ENCODE results near the gene STAMBP. TPM values are rescaled to one million over a fixed set of nuclear protein-coding genes. Genes with fewer than 3 reads are reported as not detected.

Gene STAMBP
- total RNA-seq, 1 donor from 2014 or later, result 36.4 TPM

DNA sequence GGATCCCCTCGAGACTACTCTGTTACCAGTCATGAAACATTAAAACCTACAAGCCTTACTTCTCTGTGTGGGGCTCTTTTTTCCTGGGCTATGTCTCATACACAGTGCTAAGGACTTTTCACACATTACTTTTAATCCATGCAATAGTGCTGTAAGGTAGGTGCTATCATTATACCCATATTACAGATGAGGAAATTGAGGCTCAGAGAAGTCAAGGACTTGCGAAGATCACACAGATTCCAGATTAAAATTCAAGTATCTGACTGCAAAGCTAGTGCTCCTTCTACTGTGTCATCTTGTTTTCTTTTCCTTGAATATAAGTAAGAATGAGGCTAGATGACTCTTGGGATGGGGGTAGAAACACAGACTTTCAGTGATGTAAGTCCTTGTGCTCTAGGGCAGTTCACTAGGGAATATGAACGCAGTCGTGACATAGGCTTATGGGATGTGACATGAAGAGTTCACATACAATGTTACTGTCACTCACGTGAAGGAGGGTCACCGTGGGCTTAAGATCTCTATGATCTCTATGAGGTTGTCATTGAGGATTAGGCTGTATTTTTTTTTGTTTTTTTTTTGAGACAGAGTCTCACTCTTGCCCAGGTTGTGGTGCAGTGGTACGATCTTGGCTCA is 91.0 kb downstream of the STAMBP start:
- intact Hi-C loops (cut with DNase I), result loop anchor here (10.0 kb wide), 2 partner anchors 225 to 685 kb away; partner anchors contain the start of genes BOLA3, CCT7 and PRADC1
- Histone ChIP-seq H3K36me3 (peaks cover 38 to 49% of the 10 kb centered on the region in 2 donors), H3K27me3 (no peaks in the 10 kb centered on the region), H3K4me3 (no peak overlapping the region), H3K4me1 (no peaks in the 10 kb centered on the region), H3K27ac (no peak overlapping the region), H3K9me3 (no peaks in the 10 kb centered on the region)
- no peak for DNase-seq (ENCODE audit: low spot score in 2 of 2)
- TF ChIP-seq, protein P1, sequence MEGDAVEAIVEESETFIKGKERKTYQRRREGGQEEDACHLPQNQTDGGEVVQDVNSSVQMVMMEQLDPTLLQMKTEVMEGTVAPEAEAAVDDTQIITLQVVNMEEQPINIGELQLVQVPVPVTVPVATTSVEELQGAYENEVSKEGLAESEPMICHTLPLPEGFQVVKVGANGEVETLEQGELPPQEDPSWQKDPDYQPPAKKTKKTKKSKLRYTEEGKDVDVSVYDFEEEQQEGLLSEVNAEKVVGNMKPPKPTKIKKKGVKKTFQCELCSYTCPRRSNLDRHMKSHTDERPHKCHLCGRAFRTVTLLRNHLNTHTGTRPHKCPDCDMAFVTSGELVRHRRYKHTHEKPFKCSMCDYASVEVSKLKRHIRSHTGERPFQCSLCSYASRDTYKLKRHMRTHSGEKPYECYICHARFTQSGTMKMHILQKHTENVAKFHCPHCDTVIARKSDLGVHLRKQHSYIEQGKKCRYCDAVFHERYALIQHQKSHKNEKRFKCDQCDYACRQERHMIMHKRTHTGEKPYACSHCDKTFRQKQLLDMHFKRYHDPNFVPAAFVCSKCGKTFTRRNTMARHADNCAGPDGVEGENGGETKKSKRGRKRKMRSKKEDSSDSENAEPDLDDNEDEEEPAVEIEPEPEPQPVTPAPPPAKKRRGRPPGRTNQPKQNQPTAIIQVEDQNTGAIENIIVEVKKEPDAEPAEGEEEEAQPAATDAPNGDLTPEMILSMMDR (IDR thresholded peaks at IDR 0.05), result no peak

DNA sequence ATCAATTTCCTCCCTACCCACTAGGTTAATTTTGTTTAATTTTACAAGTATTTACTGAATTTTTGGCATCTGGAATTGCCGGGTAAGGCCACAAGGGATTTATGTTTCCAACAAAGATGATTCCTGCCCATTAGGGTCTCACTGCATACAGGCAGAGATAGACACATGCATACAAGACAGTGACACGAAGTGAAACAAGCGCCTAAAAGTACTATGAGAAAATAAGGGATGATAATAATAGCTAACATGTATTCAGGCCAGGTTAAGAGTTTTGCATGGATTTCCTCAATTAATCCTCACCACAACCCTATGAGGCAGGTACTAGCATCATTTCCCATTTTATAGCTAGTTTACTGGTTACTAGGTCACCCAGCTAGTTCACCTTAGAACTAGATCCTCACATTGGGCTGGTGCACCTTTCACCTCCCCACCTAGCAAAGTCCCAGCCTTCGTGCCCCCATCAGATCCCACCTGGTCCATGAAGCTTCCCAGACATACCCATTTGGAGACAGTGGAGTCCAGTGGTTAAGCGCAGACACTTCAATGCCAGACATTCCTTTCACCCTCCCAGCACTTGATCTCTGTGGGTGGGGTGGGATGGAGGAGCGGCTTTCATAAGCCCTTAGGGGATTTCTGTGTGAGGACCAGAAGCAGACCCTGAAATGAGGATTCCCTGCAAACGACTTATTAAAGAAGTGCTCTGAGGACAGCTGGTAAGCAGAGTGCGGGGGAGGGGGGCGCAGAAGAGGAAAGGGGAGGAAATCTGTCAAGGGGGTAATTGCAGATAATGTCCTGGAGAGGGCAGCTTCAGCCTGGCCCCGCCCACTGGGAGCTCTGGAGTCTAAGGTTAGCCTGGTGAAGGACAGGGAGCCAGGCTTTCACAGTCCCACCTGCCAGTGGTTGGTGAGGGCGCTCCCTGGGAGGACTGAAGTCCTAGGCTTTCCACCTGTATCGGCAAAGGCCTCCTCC is 92.1 kb downstream of the STAMBP start:
- Histone ChIP-seq H3K27ac (no peak overlapping the region), H3K9me3 (no peaks in the 10 kb centered on the region), H3K4me3 (no peak overlapping the region), H3K4me1 (peaks cover 0 to 2% of the 10 kb centered on the region in 2 donors), H3K27me3 (no peaks in the 10 kb centered on the region), H3K36me3 (peaks cover 26 to 38% of the 10 kb centered on the region in 2 donors)
- peak in 1 of 2 donors; percentile 72 for DNase-seq (ENCODE audit: low spot score in 2 of 2)
- TF ChIP-seq, protein P1 (IDR thresholded peaks at IDR 0.05), result peak in 2 of 3 experiments; percentile 16 to 41
- intact Hi-C loops (cut with DNase I), result loop anchor here (10.0 kb wide), 2 partner anchors 224 to 686 kb away; partner anchors contain the start of genes BOLA3, CCT7 and PRADC1

DNA sequence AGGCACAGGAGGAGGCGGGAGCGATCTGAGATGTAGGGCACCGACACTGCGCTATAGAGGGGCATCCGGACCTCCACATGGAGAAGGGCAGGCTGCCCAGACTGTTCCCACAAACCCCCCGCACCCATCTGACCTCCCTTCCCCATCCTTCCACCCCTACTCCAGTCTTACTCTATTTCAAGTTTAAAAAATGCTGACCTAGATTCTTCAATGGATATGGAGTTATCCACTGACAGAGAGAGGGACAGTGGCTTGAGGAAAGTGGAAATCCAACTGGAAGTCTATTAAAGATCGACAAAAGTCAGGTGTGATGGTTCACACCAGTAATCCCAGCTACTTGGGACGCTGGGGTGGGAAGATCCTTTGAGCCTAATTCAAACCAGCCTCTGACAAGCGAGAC is 92.8 kb downstream of the STAMBP start:
- Histone ChIP-seq H3K27me3 (no peaks in the 10 kb centered on the region), H3K4me3 (no peak overlapping the region), H3K27ac (no peak overlapping the region), H3K4me1 (peaks cover 0 to 5% of the 10 kb centered on the region in 2 donors), H3K36me3 (peaks cover 21 to 33% of the 10 kb centered on the region in 2 donors), H3K9me3 (no peaks in the 10 kb centered on the region)
- no peak for DNase-seq (ENCODE audit: low spot score in 2 of 2)
- intact Hi-C loops (cut with DNase I), result loop anchor here (10.0 kb wide), 2 partner anchors 223 to 687 kb away; partner anchors contain the start of genes BOLA3, CCT7 and PRADC1
- TF ChIP-seq, protein P1 (IDR thresholded peaks at IDR 0.05), result no peak

DNA sequence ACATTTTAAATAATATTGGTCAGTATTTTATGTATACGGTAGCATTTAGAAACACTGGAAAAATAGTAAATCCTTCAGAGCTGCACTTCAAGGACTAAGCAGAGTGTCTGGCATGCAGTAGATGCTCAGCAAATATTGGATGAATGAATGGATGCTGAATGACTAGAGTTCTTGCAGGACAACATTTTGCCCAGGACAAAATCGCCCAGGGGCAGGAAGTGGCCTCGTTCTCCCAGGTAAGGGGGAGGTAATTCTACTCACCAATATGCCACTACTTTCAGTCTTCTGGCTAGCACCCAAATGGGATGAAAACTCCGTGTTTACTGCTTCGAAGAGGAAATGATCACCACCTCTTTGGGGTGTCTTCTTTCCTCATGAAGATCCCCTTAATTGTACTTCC is 93.9 kb downstream of the STAMBP start:
- intact Hi-C loops (cut with DNase I), result loop anchor here (10.0 kb wide), 2 partner anchors 222 to 688 kb away; partner anchors contain the start of genes BOLA3, CCT7 and PRADC1

More for the DNA sequence above, 93.9 kb downstream of the STAMBP start:
- Histone ChIP-seq H3K4me3 (no peak overlapping the region), H3K27ac (no peak overlapping the region), H3K4me1 (peaks cover 0 to 7% of the 10 kb centered on the region in 2 donors), H3K27me3 (no peaks in the 10 kb centered on the region), H3K36me3 (peaks cover 10 to 22% of the 10 kb centered on the region in 2 donors), H3K9me3 (no peaks in the 10 kb centered on the region)
- TF ChIP-seq, protein P1 (IDR thresholded peaks at IDR 0.05), result no peak
- DNase-seq (ENCODE audit: low spot score in 2 of 2), result no peak

Other genes starting within 250 kb of the STAMBP start
- gene NAT8, start 186.5 kb upstream of the STAMBP start, total RNA-seq, result not detected
- 11.1 TPM for gene TPRKB, start 91.6 kb upstream of the STAMBP start, total RNA-seq
- 24.6 TPM for gene DUSP11, start 48.9 kb upstream of the STAMBP start, total RNA-seq
- not detected for gene C2orf78, start 44.8 kb upstream of the STAMBP start, total RNA-seq
- gene ACTG2, start 64.0 kb downstream of the STAMBP start, total RNA-seq, result 134 TPM
- 79.7 TPM for gene DGUOK, start 97.9 kb downstream of the STAMBP start, total RNA-seq
- gene TET3, start 155.9 kb downstream of the STAMBP start, total RNA-seq, result 22.7 TPM

Data from ascending aorta (tissue), 2 donors.